Measurements from ENCODE around the gene DLGAP1. TPM values are rescaled to one million over a fixed set of nuclear protein-coding genes. Genes with fewer than 3 reads are reported as not detected.

Gene DLGAP1
- total and polyA plus RNA-seq, 4 donors, result 0.06 to 1.2 (median 0.17) TPM; not detected in 1

DNA sequence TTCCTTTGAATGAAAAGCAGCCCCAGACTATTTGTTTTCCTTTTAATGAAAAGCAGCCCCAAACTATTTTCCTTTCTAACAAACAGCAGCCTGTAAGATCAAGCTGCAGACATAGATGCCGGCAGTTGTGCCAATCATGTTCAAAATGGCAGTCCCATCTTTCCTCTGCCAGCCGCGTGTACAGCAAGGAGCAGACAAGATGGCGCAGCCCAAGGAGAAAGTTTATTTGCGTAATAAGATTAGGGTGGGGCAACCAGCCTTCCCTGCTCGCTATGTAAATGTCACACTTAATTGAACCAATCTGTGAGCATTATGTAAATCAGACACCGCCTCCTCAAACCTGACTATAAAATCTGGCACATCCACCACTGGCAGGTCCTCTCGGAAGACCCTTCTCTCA lies 779.1 kb downstream of the DLGAP1 start:
- TF ChIP-seq ZBTB33 (IDR thresholded peaks at IDR 0.05), result no peak
- TF ChIP-seq ATF3 (IDR thresholded peaks at IDR 0.05), result no peak
- no peak for TF ChIP-seq MAX (IDR thresholded peaks at IDR 0.05)
- TF ChIP-seq HNF4A (conservative IDR thresholded peaks at IDR 0.05), result no peak
- H3K9ac ChIP-seq (ENCODE audit: low read depth in 1 of 2, low read length in 2 of 2), result no peak overlapping the region
- no peaks in the 10 kb centered on the region for H3K27me3 ChIP-seq (ENCODE audit: control insufficient read depth in 4 of 4, insufficient read depth in 4 of 4, low read length in 3 of 4)
- DNase-seq (ENCODE audit: low spot score), result no peak
- H3K9me3 ChIP-seq (ENCODE audit: control insufficient read depth in 4 of 4, low read length in 3 of 4), result no peaks in the 10 kb centered on the region
- no peak overlapping the region for H3K27ac ChIP-seq (ENCODE audit: low read depth in 1 of 2, low read length in 2 of 2)
- no peaks in the 10 kb centered on the region for H3K36me3 ChIP-seq (ENCODE audit: control insufficient read depth in 4 of 4, insufficient read depth in 3 of 4, low read depth in 1 of 4, low read length in 3 of 4)
- H3K4me3 ChIP-seq (ENCODE audit: low read depth in 1 of 3, low read length in 3 of 3), result no peak overlapping the region
- H3K4me1 ChIP-seq (ENCODE audit: control insufficient read depth in 4 of 4, insufficient read depth in 4 of 4, low read length in 3 of 4), result no peaks in the 10 kb centered on the region
- 97% methylated on average over 8 of the region's 8 CpGs for WGBS

DNA sequence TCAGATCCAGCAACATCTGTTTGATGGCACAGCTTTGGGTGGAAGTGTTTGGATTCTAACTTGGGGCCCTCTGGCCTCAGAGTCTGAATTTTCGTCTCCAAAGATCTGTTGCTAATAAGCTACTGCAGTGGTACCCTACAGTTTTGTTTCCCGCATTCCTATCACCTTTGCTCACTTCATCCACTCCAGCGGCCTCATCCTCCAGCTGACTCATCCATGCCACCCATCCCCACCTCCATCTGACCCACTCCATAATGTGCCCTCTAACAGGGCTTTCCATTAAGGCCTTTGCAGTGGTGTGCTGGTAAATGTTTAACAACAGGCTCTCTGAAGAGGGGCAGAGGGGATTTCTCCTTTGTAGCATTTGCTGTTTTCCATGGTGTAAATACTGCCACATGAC lies 779.7 kb downstream of the DLGAP1 start:
- Histone ChIP-seq H3K27me3 (ENCODE audit: control insufficient read depth in 4 of 4, insufficient read depth in 4 of 4, low read length in 3 of 4) (no peaks in the 10 kb centered on the region), H3K27ac (ENCODE audit: low read depth in 1 of 2, low read length in 2 of 2) (no peak overlapping the region), H3K4me1 (ENCODE audit: control insufficient read depth in 4 of 4, insufficient read depth in 4 of 4, low read length in 3 of 4) (no peaks in the 10 kb centered on the region), H3K4me3 (ENCODE audit: low read depth in 1 of 3, low read length in 3 of 3) (no peak overlapping the region), H3K36me3 (ENCODE audit: control insufficient read depth in 4 of 4, insufficient read depth in 3 of 4, low read depth in 1 of 4, low read length in 3 of 4) (no peaks in the 10 kb centered on the region), H3K9me3 (ENCODE audit: control insufficient read depth in 4 of 4, low read length in 3 of 4) (no peaks in the 10 kb centered on the region), H3K9ac (ENCODE audit: low read depth in 1 of 2, low read length in 2 of 2) (no peak overlapping the region)
- no peak for DNase-seq (ENCODE audit: low spot score)
- TF ChIP-seq HNF4G (IDR thresholded peaks at IDR 0.05) (no peak), EGR1 (IDR thresholded peaks at IDR 0.05; ENCODE audit: low read depth in 2 of 2) (no peak), ZBTB33 (IDR thresholded peaks at IDR 0.05) (no peak), FOXA1 (IDR thresholded peaks at IDR 0.05) (no peak), RAD21 (IDR thresholded peaks at IDR 0.05) (no peak), MAX (IDR thresholded peaks at IDR 0.05) (no peak), HNF4A (conservative IDR thresholded peaks at IDR 0.05) (no peak), SP1 (IDR thresholded peaks at IDR 0.05) (no peak)
- 96% methylated on average over 3 of the region's 3 CpGs for WGBS

- Histone ChIP-seq H3K4me3 (ENCODE audit: low read depth in 1 of 3, low read length in 3 of 3) (no peak overlapping the region), H3K9me3 (ENCODE audit: control insufficient read depth in 4 of 4, low read length in 3 of 4) (no peaks in the 10 kb centered on the region), H3K4me1 (ENCODE audit: control insufficient read depth in 4 of 4, insufficient read depth in 4 of 4, low read length in 3 of 4) (peaks cover 0 to 12% (median 8%) of the 10 kb centered on the region in 4 donors), H3K9ac (ENCODE audit: low read depth in 1 of 2, low read length in 2 of 2) (no peak overlapping the region), H3K27ac (ENCODE audit: low read depth in 1 of 2, low read length in 2 of 2) (no peak overlapping the region), H3K27me3 (ENCODE audit: control insufficient read depth in 4 of 4, insufficient read depth in 4 of 4, low read length in 3 of 4) (no peaks in the 10 kb centered on the region), H3K36me3 (ENCODE audit: control insufficient read depth in 4 of 4, insufficient read depth in 3 of 4, low read depth in 1 of 4, low read length in 3 of 4) (no peaks in the 10 kb centered on the region)
- 70% methylated on average over 2 of the region's 2 CpGs for WGBS
- no peak for DNase-seq (ENCODE audit: low spot score)
- TF ChIP-seq ZBTB33 (IDR thresholded peaks at IDR 0.05), result no peak
- no peak for TF ChIP-seq EGR1 (IDR thresholded peaks at IDR 0.05; ENCODE audit: low read depth in 2 of 2)
- TF ChIP-seq GABPA (IDR thresholded peaks at IDR 0.05 in 1 of 2, conservative IDR thresholded peaks at IDR 0.05 in 1 of 2), result no peak
- TF ChIP-seq MAX (IDR thresholded peaks at IDR 0.05), result no peak
- TF ChIP-seq HNF4G (IDR thresholded peaks at IDR 0.05), result no peak
- no peak for TF ChIP-seq FOXA2 (IDR thresholded peaks at IDR 0.05)
- no peak for TF ChIP-seq HNF4A (conservative IDR thresholded peaks at IDR 0.05)
- TF ChIP-seq TAF1 (conservative IDR thresholded peaks at IDR 0.05), result no peak
- no peak for TF ChIP-seq ATF3 (IDR thresholded peaks at IDR 0.05)
- no peak for TF ChIP-seq REST (IDR thresholded peaks at IDR 0.05)
- no peak for TF ChIP-seq JUND (IDR thresholded peaks at IDR 0.05)
- no peak for TF ChIP-seq NR2F2 (IDR thresholded peaks at IDR 0.05)
- no peak for TF ChIP-seq YY1 (IDR thresholded peaks at IDR 0.05)
Measured at GRCh38 chr18:3671176-3671575, 783.9 kb downstream of the DLGAP1 start.

Measured in liver (tissue), 9 donors.